HG03097 (cell line): Measurements from ENCODE around the gene RPP21.
"Not testable (repeated sequence)": the region's sequence is repeated elsewhere in the genome, so short reads cannot be mapped to it uniquely, and the experiment has no call there.

Experiments
- ATAC-seq: cut with Tn5 transposase; IDR thresholded peaks from one replicate; pipeline ENCODE4 v1.9.1; 2021; ENCODE audit not compliant: unreplicated experiment, low FRiP score

RPP21 gene

DNA sequence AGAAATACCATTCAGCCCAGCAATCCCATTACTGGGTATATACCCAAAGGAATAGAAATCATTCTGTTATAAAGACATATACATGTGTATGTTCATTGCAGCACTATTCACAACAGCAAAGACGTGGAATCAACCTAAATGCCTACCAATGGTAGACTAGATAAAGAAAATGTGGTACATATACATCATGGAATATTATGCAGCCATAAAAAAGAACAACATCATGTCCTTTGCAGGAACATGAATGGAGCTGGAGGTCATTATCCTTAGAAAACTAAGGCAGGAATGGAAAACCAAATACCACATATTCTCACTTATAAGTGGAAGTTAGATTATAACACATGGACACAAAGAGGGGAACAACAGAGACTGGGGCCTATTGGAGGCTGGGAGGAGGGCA, 24.3 kb downstream of the RPP21 start:
- ATAC-seq, result not testable (repeated sequence)

GRCh38 chr6:30378290-30378937, 33.5 kb downstream of the RPP21 start:
- ATAC-seq, result no peak

DNA sequence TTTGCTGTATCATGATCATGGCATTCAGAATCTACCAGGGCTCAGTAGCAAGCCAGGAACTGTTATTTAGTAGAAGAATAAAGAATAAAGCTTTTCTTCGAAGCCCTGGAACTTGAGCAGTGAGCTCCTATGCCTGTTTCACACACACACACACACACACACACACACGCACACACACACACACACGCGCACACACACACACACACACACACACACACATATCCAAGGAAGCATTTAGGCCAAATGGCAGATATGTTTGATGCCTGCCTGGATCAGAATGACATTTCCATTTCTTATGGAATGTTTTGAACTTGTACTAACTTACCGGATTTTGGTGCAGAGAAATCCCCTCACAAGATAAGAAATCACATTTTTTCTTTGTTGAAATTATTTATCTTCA, 35.5 kb downstream of the RPP21 start:
- ATAC-seq, result no peak

DNA sequence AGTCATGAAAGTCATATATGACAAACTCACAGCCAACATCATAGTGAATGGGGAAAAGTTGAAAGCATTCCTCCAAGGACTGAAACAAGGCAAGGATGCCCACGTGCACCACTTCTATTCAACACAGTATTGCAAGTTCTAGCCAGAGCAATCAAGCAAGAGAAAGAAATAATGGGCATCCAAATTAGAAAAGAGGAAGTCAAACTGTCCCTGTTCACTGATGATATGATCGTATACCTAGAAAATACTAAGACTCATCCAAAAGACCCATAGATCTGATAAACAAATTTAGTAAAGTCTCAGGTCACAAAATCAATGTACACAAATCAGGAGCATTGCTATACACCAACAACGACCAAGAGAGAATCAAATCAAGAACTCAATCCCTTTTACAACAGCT, 41.2 kb downstream of the RPP21 start:
- no peak for ATAC-seq

DNA sequence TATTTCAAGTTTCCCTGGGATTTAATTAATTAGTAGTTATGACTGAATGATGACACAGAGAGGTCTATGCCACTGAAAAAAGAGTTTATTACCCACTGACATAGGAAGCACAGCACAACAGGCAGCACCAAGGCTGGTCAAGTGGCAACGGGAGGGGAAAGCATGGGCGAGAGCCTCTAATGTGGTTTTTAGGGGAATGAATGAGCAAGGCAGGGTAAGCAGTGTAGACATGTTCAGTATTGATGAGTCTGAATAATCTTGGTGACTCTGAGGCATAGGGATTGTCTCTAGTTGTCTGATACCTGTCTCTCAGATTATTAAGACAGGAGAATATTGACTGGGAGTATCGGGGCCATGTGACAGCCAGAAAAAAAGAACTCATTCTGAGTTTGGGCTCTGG, 46.3 kb downstream of the RPP21 start:
- no peak for ATAC-seq

- ATAC-seq, result no peak
These were observed 49.2 kb downstream of the RPP21 start for GRCh38 chr6:30394139-30394538.
